OCI-LY7 (cell line): ENCODE measurements around the gene ADGRD1.

Source experiments
- EZH2phosphoT487 ChIP-seq: fragments of 200-600 bp; sonication (generic); IDR thresholded peaks from 2 replicates; pipeline ENCODE4 v1.6.1; 2018; ENCODE audit warnings: low read depth, borderline replicate concordance, mild to moderate bottlenecking, mixed run types, antibody characterized with exemption, low read length, moderate library complexity, mixed read lengths
- TF ChIP-seq, protein P1 (sequence below): fragments of 200-600 bp; sonication (generic); conservative IDR thresholded peaks from 2 replicates; pipeline ENCODE4 v1.5.1; 2014; ENCODE audit warnings: mild to moderate bottlenecking, antibody characterized with exemption, low read length, moderate library complexity, mixed read lengths

GRCh38 chr12:131152587-131152986, 198.9 kb downstream of the ADGRD1 start:
- TF ChIP-seq, protein P1, sequence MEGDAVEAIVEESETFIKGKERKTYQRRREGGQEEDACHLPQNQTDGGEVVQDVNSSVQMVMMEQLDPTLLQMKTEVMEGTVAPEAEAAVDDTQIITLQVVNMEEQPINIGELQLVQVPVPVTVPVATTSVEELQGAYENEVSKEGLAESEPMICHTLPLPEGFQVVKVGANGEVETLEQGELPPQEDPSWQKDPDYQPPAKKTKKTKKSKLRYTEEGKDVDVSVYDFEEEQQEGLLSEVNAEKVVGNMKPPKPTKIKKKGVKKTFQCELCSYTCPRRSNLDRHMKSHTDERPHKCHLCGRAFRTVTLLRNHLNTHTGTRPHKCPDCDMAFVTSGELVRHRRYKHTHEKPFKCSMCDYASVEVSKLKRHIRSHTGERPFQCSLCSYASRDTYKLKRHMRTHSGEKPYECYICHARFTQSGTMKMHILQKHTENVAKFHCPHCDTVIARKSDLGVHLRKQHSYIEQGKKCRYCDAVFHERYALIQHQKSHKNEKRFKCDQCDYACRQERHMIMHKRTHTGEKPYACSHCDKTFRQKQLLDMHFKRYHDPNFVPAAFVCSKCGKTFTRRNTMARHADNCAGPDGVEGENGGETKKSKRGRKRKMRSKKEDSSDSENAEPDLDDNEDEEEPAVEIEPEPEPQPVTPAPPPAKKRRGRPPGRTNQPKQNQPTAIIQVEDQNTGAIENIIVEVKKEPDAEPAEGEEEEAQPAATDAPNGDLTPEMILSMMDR: no peak
- no peak for TF ChIP-seq EZH2phosphoT487
